ENCODE results near the gene MDFIC. TPM values are rescaled to one million over a fixed set of nuclear protein-coding genes. Genes with fewer than 3 reads are reported as not detected.

MDFIC gene
- total RNA-seq, 4 donors from 2014 or later, result 50.3 to 89.5 (median 58.1) TPM

DNA sequence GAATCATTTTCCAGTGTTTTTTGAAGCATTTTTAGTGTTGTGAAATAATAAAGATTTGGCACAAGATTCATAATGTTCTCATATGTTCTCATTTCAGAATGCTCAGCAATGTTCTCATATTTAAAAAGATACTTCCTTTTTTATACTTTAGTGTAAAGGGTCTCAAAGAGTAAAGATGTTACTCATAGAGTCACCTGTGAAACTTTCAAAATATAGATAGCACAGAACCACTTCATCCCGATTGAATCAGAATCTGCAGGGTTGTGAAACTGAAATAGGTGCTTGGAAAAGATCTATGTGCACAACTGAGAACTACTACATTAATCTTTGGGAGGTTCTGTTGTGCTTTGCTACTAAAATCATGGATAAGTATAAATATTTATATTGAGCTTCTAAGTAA is 144.7 kb downstream of the MDFIC start:
- Histone ChIP-seq H3K36me3 (no peaks in the 10 kb centered on the region), H3K9me3 (no peaks in the 10 kb centered on the region), H3K27me3 (no peaks in the 10 kb centered on the region), H3K4me3 (replicated peaks in 1 of 3) (no peak overlapping the region), H3K27ac (no peak overlapping the region), H3K4me1 (no peaks in the 10 kb centered on the region)
- TF ChIP-seq POLR2A (IDR thresholded peaks at IDR 0.05), result no peak
- TF ChIP-seq, protein P1, sequence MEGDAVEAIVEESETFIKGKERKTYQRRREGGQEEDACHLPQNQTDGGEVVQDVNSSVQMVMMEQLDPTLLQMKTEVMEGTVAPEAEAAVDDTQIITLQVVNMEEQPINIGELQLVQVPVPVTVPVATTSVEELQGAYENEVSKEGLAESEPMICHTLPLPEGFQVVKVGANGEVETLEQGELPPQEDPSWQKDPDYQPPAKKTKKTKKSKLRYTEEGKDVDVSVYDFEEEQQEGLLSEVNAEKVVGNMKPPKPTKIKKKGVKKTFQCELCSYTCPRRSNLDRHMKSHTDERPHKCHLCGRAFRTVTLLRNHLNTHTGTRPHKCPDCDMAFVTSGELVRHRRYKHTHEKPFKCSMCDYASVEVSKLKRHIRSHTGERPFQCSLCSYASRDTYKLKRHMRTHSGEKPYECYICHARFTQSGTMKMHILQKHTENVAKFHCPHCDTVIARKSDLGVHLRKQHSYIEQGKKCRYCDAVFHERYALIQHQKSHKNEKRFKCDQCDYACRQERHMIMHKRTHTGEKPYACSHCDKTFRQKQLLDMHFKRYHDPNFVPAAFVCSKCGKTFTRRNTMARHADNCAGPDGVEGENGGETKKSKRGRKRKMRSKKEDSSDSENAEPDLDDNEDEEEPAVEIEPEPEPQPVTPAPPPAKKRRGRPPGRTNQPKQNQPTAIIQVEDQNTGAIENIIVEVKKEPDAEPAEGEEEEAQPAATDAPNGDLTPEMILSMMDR (IDR thresholded peaks at IDR 0.05), result no peak
- WGBS, 2 donors, result 80 to 87% methylated on average over 1 of the region's 1 CpG
- intact Hi-C loops (cut with DNase I), result no loop called here
- no peak for DNase-seq

DNA sequence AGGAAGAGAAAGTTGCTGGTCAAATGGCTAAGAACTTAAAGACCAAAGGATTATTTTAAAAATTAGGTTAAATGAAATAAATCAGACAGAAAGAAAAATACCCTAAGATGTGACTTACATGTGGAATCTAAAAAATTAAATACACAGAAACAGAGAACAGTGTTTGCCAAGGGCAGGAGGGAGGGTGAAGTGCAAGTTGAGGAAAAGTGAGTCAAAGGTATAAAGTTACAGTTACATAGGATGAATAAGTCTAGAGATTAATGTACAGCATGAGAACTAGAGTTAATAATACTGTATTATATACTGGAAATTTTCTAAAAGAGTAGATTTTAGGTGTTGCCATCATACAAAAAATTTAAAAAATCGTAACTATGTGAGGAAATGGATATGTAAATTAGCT is 146.3 kb downstream of the MDFIC start:
- H3K27ac ChIP-seq, result no peak overlapping the region
- DNase-seq, result no peak
- intact Hi-C loops (cut with DNase I), result no loop called here
- no peaks in the 10 kb centered on the region for H3K9me3 ChIP-seq
- WGBS, 2 donors, result 97 to 98% methylated on average over 1 of the region's 1 CpG
- no peaks in the 10 kb centered on the region for H3K4me1 ChIP-seq
- H3K4me3 ChIP-seq (replicated peaks in 1 of 3), result no peak overlapping the region
- TF ChIP-seq, protein P1 (IDR thresholded peaks at IDR 0.05), result no peak
- no peaks in the 10 kb centered on the region for H3K36me3 ChIP-seq
- H3K27me3 ChIP-seq, result no peaks in the 10 kb centered on the region

All from thyroid gland (tissue), 4 donors.